ENCODE measurements around the gene PTPRD.

The PTPRD gene

GRCh38 chr9:9231946-9232345, 1380.9 kb downstream of the PTPRD start:
- DNase-seq, result no peak

GRCh38 chr9:9229269-9229668, 1383.5 kb downstream of the PTPRD start:
- no peak for DNase-seq

DNA sequence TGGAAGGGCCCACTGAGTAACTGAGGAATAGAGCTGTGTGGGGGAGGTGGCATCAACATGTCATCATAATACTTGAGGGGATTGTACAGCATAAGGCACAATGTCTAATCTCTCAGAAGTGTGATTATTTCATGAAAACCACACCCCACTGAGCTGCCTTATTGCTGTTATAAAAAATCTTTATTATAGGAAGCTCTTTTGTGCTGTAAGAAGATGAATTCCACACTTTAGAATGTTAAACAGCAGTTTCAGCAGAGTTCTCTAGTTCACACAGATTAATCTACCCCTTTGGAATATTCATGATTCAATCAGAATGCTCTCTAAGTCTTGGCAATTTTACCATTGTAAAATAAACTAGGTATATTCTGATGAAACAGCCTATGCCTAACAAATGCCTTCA, 1389.6 kb downstream of the PTPRD start:
- DNase-seq, result no peak

DNA sequence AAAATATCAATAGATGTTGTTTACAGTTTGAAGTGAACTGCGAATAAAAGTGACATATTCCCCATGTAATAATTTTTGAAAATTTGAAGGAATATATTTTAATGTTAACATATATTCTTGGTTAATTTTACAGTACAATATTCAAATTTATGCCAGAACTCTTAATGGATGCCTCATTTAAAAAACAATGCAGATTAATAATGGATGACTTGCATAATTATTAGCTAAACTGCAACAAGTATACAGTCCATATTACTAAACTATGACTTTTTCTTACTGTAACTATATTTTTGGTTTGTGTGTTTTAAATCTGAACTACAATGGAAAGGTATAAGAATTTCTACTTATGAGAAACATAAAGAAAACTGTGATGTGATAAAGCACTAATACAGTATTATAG, 1390.1 kb downstream of the PTPRD start:
- no peak for DNase-seq

DNA sequence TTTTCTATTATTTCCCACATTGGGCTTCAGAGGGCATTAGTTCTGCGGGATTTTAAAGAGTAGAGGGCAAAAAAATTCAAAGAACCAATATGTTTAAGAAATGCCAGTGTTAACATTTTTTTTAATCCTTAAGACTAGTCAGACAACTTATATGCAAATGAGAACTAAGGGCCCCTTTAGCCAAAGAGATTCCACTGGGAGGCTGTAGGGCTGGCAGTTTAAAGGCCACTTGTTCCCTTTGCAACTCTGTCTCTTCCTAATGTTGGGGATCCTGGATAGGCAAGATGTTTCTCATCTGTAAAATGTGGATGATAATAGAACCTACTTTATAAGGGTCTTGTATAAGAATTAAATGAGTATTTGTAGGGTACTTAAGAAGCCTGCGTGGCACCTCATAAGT, 1395.9 kb downstream of the PTPRD start:
- no peak for DNase-seq

DNA sequence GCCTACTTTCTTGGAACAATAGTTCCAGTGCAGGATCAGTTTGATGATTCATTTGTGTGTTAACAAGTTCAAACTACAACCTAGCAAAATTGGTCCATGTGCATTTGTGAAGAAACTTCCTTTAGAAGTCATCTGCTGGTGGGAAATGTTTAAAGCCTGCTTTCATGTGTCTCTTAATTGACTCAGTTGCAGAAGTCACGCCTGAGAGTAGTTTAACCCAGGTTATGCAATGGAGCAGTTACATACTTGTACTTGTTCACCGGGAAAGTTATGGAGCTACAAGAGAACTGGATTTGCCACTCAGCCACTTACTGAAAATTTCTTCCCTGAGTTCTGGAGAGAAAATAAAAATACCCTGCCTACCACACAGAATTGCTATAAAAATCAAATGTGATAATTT, 1397.8 kb downstream of the PTPRD start:
- DNase-seq, result no peak

DNA sequence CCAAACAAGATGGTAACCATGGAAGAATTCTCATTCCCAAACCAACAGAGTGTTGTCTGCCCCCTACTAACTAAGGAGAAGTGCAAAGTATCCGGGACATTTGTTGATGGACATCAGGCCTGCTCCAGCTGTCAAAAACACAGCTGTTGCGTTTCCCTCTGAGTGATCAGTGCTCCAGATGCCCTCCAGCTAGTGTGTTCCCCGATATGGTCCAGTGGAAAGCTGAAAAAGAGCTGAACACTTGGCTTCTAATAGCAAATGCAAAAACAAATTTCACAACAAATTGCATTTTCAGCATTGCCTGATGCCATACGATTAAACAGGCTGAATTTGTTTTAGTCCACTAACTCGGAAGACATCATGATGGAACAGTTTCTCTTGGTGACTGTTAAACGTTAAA, 1398.7 kb downstream of the PTPRD start:
- no peak for DNase-seq

DNA sequence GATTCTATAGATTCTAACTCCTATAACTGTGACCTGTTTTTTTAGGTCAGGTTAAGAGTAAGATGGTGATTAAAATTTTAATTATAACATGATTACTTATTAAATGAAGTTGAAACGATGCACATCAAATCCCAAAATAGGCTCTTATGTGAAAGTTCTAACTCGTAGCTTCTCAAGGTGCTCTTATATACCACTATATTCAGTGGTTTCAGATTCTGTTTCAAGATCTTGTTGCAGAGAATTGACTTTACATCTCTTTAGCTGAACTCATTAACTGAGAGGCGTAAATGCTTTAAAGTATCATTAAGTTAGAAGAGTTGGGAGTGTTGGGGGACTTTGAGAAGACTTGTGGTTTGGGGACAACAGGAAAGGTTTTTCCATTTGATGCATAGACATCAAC, 1399.8 kb downstream of the PTPRD start:
- DNase-seq, result no peak

DNA sequence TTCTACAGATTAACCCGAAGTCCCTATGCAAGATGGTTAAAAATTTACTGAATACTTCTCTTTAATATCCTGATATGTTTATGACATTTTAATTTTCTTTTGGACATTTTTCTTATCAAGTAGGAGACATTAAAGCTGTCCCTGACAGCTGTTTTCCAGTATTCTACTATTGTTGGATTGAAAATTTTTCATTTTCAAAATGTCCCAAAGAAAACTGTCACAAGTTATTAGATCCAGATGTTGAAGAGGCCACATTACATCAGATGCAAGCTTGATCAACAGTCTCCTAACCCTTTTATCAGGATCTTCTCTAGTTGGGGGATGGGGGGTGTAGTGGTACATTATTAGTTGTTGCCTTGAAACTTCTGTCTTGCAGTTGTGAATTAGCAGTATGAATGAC, 1410.5 kb downstream of the PTPRD start:
- no peak for DNase-seq

DNA sequence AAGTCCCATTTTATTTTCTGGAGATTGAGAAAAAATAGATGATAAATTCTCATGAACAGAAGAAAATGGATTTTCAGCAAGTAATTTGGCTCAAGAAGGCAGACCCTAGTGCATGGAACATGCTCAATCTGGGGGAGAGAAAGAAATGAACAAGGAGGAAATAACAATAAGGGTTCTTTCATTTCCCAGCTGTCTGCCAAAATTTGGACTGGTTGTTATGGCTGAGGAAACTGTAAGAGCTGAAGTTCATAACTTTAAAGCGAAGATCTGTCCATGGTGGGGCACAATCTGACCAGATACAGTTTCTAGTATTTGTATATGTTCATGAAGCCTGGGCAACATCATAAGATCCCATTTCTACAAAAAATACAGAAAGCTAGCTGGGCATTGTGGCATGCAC, 1426.7 kb downstream of the PTPRD start:
- DNase-seq, result no peak

GRCh38 chr9:9182431-9182830, 1430.4 kb downstream of the PTPRD start:
- no peak for DNase-seq

GRCh38 chr9:9177081-9177480, 1435.7 kb downstream of the PTPRD start:
- no peak for DNase-seq

GRCh38 chr9:9174358-9174757, 1438.4 kb downstream of the PTPRD start:
- DNase-seq, result no peak

DNA sequence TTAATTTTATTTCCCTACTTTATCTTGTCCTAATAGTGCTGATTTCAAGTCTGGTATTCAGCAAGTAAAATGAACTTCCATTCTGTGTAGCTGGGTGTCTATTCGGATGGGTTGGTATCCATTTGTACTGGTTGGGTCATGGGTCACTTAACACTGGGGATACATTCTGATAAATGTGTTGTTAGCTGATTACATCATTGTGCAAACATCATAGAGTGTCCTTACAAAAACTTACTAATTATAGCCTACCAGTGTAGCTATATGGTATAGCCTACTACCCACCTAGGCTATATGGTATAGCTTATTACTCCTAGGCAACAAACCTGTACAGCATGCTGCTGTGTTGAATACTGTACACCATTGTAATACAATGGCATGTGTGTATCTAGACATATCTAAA, 1439.5 kb downstream of the PTPRD start:
- no peak for DNase-seq

GRCh38 chr9:9170439-9171134, 1442.2 kb downstream of the PTPRD start:
- no peak for DNase-seq

DNA sequence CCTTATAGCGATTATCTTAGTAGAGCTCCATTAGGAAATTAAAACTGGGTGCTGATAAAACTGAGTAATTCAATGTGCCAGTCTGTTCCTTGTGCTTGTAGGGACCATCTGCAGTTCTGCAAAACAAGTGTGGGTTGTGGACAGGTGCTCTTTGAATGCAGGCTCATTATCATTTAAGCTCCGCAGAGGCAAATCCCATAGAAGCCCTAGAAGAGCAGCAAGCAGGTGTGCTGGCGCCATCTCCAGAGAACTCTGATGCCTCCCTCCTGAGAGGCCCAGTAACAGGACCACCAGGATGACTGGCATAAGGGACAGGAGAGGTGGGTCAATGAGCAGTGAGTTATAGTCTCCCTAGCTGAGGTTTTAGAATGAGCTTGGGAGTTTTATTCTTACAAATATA, 1470.8 kb downstream of the PTPRD start:
- DNase-seq, result no peak

- DNase-seq, result no peak
Observed at GRCh38 chr9:9133526-9133925, 1479.3 kb downstream of the PTPRD start.

DNA sequence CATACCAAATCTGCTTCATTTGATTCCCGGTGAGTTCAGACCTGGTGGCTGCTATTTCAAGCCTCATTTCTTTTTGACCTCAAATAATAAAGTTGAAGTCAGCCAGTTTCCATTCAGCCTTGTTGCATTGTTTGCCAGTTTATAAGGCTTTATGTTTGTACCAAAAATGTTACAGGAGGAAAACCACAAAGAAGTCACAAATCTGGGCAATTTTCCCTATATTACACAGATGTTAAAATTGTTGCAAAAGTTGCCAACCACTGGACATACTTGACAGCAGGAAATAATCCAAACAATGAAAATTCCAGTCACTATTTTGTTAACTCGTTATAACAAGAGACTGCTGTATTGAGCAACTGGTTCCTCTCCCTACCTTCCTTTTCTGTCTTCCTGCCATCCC, 1488.2 kb downstream of the PTPRD start:
- DNase-seq, result no peak

DNA sequence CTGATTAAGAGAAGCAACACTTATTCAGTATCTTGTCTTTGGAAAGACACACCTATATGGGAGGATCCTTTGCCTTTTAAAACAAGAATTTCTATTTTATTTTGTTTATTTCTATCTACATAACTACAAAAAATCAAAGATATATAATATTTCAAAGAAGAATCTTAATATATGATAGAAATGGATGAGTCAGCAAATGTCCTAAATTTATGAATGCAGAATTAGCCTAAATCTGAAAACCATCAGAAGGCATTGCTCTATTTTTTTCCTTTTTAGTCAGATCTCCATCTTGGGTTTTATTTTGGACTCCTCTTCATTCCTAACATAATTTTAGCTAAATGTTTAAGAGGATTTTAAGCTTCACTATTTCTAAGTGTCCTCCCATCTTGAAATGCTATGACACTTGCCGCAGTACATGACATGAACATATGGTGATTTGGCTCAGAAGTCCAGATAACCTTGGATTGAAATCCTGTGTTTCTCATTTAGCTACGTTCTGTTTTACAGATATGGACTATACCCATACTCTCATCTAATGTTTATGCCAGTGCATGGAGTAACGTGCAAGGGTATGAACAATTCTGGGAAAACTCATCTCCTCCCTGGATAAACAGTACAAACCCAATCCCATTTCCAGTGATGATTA, 1490.4 kb downstream of the PTPRD start:
- DNase-seq, result no peak

GRCh38 chr9:9117866-9118265, 1494.9 kb downstream of the PTPRD start:
- DNase-seq, result no peak

DNA sequence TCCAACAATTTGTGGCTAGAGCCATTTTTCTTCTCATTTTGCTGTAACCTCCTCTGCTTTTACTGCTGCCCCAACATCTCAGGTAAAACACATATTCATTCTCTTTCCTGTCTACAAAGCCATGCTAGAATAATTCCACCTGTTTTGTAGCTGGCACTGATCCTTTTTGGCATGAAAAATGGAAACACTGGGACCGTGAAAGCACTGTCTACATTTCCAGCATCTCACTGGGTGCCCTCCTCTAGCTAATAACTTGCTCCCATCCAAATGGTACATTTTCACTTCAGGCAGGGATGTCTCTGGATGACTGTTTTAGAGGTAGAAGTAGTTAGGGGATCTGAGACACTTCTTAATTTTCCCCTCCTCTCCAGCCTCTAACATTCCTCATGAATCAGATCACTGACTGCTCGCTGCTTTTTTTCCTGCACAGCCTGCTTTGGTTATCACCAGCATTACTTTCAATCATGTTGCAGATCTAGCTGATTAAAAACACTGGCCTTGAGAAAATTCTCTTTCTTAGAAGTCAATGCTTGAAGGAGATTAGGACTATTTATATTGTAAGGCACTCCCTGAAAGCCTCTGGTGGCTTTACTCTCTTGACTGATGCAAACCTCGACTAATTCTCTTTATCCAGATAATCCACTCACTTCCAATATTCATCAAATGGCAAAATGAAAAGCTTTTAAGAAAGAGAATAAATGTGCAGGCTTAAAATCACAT, 1500.6 kb downstream of the PTPRD start:
- no peak for DNase-seq

- DNase-seq, result no peak
Observed at GRCh38 chr9:9108641-9109040, 1504.2 kb downstream of the PTPRD start.

- no peak for DNase-seq
Observed at GRCh38 chr9:9102295-9102694, 1510.5 kb downstream of the PTPRD start.

DNA sequence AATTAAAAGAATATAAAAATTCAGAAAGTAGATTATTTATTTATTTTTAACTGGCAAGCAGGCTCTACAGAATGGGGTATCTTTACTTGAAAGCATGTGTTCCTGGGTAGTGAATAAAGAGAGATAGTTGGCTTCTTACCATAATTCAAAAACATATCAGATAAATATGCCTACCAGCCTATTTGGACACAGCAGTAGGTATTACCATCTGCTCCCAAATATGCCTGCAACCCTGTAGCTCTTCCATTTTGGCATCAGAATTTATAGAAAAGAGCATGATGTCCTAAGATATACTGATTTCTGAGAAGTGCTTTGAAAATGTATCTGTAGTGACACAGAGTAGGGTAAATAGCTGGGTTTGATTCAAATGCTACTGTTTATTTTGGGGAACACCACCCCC, 1512.7 kb downstream of the PTPRD start:
- no peak for DNase-seq

Measured in activated T-cell treated with anti-CD3 and anti-CD28 coated beads for 4 hours (primary cell).